DOHH2 (cell line): ENCODE results near the gene DCDC2C.

Experiments used
- H3F3A ChIP-seq: fragments of 200-600 bp; sonication (generic), shearing (Covaris generic); 2 replicates; pipeline ENCODE4 v1.6.0; 2016; ENCODE audit warnings: antibody characterized with exemption, mild to moderate bottlenecking; ENCODE audit not compliant: control insufficient read depth, insufficient read depth
- H3K27ac ChIP-seq: fragments of 200-600 bp; sonication (generic); 2 replicates; pipeline ENCODE4 v1.5.1; 2014; ENCODE audit warnings: low read depth, mild to moderate bottlenecking, low read length, moderate library complexity
- H3K27me3 ChIP-seq: fragments of 200-600 bp; sonication (generic); 2 replicates; pipeline ENCODE4 v1.6.1; 2014; ENCODE audit warnings: mild to moderate bottlenecking, low read length, mixed read lengths; ENCODE audit not compliant: control insufficient read depth
- H3K36me3 ChIP-seq: fragments of 200-600 bp; sonication (generic); 2 replicates; pipeline ENCODE4 v1.6.1; 2014; ENCODE audit warnings: mild to moderate bottlenecking, low read length, moderate library complexity, mixed read lengths; ENCODE audit not compliant: control insufficient read depth
- H3K4me1 ChIP-seq: fragments of 200-600 bp; sonication (generic); 2 replicates; pipeline ENCODE4 v1.6.1; 2014; ENCODE audit warnings: mild to moderate bottlenecking, low read length, mixed read lengths; ENCODE audit not compliant: control insufficient read depth
- H3K4me2 ChIP-seq: fragments of 200-600 bp; sonication (generic); 2 replicates; pipeline ENCODE4 v1.6.0; 2014; ENCODE audit warnings: mild to moderate bottlenecking, low read length, moderate library complexity
- H3K4me3 ChIP-seq: fragments of 200-600 bp; sonication (generic); 2 replicates; pipeline ENCODE4 v1.5.1; 2014; ENCODE audit warnings: mild to moderate bottlenecking, low read length, mixed read lengths
- H3K79me2 ChIP-seq: fragments of 200-600 bp; sonication (generic); 2 replicates; pipeline ENCODE4 v1.6.1; 2014; ENCODE audit warnings: mild to moderate bottlenecking, low read length, mixed read lengths; ENCODE audit not compliant: control insufficient read depth
- H3K9me2 ChIP-seq: fragments of 200-600 bp; sonication (generic); replicated peaks from 2 replicates; pipeline ENCODE4 v1.6.1; 2014; ENCODE audit warnings: mild to moderate bottlenecking, low read length, mixed read lengths; ENCODE audit not compliant: control insufficient read depth
- H3K9me3 ChIP-seq: fragments of 200-600 bp; sonication (generic); 2 replicates; pipeline ENCODE4 v1.6.1; 2014; ENCODE audit warnings: antibody characterized with exemption, low read length, mixed read lengths; ENCODE audit not compliant: control insufficient read depth, insufficient read depth
- H4K20me1 ChIP-seq: fragments of 200-600 bp; sonication (generic); 2 replicates; pipeline ENCODE4 v1.6.0; 2014; ENCODE audit warnings: low read depth, mild to moderate bottlenecking, antibody characterized with exemption, low read length, moderate library complexity; ENCODE audit not compliant: control insufficient read depth, insufficient read depth
- EZH2phosphoT487 ChIP-seq: fragments of 200-600 bp; sonication (generic); IDR thresholded peaks from 2 replicates; pipeline ENCODE4 v1.6.1; 2017; ENCODE audit warnings: borderline replicate concordance, mild to moderate bottlenecking, antibody characterized with exemption, low read length, moderate library complexity, mixed read lengths
- TF ChIP-seq, protein P1 (sequence below): fragments of 200-600 bp; sonication (generic); IDR thresholded peaks from one replicate; pipeline ENCODE4 v1.5.1; 2014; ENCODE audit warnings: antibody characterized with exemption, mild to moderate bottlenecking, low read depth, low read length; ENCODE audit not compliant: poor library complexity, severe bottlenecking

The DCDC2C gene

DNA sequence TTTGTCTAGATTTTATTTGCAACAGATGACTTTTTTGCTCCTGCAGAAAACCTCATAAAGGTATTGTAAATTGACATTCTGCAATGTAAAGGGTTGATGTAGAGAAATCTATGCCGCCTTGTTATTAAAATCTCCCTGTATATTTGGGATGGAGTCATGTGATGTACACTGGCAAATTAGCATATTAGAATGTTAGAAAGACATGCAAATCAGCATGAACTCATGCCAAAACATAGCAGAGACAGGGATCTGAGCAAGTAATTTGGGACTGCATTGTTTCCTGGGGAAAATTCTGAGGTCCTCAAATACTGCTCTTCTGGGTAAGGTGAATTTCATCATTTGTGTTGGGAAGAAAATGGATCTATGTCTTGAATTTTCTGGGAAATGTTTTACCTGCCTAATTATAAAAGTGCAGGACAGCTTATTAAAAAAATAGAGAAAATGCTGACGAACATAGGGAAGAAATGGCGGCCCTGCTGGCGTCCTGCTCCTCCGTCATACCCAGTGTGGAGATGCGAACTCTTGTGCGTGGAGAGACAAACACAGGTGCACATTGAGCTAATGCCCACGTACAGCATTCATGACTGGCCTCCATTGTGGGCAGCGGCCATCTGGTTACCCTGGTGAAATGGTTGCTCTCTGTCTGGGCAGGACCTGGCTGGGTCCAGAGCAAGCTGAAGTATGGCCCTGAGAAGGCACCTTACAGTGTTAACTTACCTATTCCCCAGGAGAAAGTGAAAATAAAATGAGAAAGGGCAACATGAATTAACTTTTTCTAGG is 29.1 kb upstream of the DCDC2C start:
- H3K4me2 ChIP-seq = no peak overlapping the region
- no peaks in the 10 kb centered on the region for H3K27me3 ChIP-seq
- H3K27ac ChIP-seq = no peak overlapping the region
- no peaks in the 10 kb centered on the region for H3K9me2 ChIP-seq
- H3K4me1 ChIP-seq = no peaks in the 10 kb centered on the region
- H3K79me2 ChIP-seq = no peaks in the 10 kb centered on the region
- H3K9me3 ChIP-seq = no peaks in the 10 kb centered on the region
- no peaks in the 10 kb centered on the region for H4K20me1 ChIP-seq
- H3K36me3 ChIP-seq = no peaks in the 10 kb centered on the region
- H3K4me3 ChIP-seq = no peak overlapping the region
- H3F3A ChIP-seq = no peaks in the 10 kb centered on the region
- TF ChIP-seq EZH2phosphoT487 = no peak
- TF ChIP-seq, protein P1, sequence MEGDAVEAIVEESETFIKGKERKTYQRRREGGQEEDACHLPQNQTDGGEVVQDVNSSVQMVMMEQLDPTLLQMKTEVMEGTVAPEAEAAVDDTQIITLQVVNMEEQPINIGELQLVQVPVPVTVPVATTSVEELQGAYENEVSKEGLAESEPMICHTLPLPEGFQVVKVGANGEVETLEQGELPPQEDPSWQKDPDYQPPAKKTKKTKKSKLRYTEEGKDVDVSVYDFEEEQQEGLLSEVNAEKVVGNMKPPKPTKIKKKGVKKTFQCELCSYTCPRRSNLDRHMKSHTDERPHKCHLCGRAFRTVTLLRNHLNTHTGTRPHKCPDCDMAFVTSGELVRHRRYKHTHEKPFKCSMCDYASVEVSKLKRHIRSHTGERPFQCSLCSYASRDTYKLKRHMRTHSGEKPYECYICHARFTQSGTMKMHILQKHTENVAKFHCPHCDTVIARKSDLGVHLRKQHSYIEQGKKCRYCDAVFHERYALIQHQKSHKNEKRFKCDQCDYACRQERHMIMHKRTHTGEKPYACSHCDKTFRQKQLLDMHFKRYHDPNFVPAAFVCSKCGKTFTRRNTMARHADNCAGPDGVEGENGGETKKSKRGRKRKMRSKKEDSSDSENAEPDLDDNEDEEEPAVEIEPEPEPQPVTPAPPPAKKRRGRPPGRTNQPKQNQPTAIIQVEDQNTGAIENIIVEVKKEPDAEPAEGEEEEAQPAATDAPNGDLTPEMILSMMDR = no peak

DNA sequence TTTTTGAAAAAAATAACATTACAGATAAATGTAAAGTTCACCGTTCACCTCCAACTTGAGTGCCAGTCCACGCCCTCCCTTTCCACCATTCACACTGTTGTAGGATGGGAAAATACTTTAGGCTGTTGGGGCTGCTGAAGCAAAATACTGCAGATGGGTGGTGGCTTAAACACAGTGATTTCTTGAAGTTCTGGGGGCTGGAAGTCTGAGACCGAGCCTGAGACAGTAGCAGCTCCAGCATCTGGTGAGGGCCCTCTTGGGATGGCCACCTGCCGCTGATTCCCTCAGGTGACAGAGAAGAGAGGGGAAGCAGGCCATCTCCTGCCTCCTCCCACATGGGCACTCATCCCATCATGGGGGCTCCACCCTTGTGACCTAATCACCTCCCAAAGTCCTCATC is 27.7 kb upstream of the DCDC2C start:
- no peaks in the 10 kb centered on the region for H3F3A ChIP-seq
- TF ChIP-seq EZH2phosphoT487 = no peak
- TF ChIP-seq, protein P1 = no peak
- no peaks in the 10 kb centered on the region for H3K79me2 ChIP-seq
- no peaks in the 10 kb centered on the region for H3K36me3 ChIP-seq
- no peak overlapping the region for H3K27ac ChIP-seq
- H3K4me2 ChIP-seq = no peak overlapping the region
- H4K20me1 ChIP-seq = no peaks in the 10 kb centered on the region
- H3K4me1 ChIP-seq = no peaks in the 10 kb centered on the region
- no peaks in the 10 kb centered on the region for H3K9me2 ChIP-seq
- no peak overlapping the region for H3K4me3 ChIP-seq
- no peaks in the 10 kb centered on the region for H3K9me3 ChIP-seq
- no peaks in the 10 kb centered on the region for H3K27me3 ChIP-seq

DNA sequence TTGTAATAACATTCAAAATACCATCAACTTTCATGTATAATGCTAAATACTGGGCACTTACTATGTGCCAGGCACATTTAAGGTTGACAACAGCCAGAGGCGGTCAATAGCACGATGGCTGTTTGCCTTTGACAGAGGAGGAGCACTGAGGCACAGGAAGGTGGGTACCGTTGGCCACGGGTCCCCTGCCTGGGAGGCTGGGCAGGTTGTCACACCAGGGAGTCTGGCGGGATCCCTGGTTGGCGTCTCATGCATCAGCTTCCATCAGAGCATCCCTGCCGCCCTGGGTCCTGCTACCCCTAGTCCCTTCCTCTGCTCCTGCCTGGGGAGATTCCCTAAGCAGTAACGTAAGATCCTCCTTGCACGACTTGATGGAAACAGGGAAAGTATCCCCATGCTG is 25.9 kb upstream of the DCDC2C start:
- Histone ChIP-seq H4K20me1 (no peaks in the 10 kb centered on the region), H3K4me1 (0 out of 2 replicates have a peak, but pooled peaks cover 5% of the 10 kb centered on the region), H3K27me3 (no peaks in the 10 kb centered on the region), H3K4me3 (no peak overlapping the region), H3F3A (no peaks in the 10 kb centered on the region), H3K36me3 (no peaks in the 10 kb centered on the region), H3K27ac (no peak overlapping the region), H3K9me2 (no peaks in the 10 kb centered on the region), H3K4me2 (no peak overlapping the region), H3K79me2 (no peaks in the 10 kb centered on the region), H3K9me3 (no peaks in the 10 kb centered on the region)
- TF ChIP-seq, protein P1 = no peak
- TF ChIP-seq EZH2phosphoT487 = no peak
